Kidney (tissue), 14 donors: ENCODE data around the gene NAP1L4. TPM values are rescaled to one million over a fixed set of nuclear protein-coding genes. Genes with fewer than 3 reads are reported as not detected.
"Not testable (repeated sequence)": the region's sequence is repeated elsewhere in the genome, so short reads cannot be mapped to it uniquely, and the experiment has no call there.

ENCODE experiments used
- DNase-seq, 5 donors: peaks; one replicate each; pipeline ENCODE4 v3.0.0-alpha.2; 2013 to 2020
- FAIRE-seq: peaks from 2 replicates; lab custom pipeline; 2012; peaks lifted over from hg19 to GRCh38; lab: Jason Lieb, UNC
- H3K27ac ChIP-seq, 2 donors: one replicate each; pipeline ENCODE4 v1.7.0; 2013; ENCODE audit warnings: low read depth in 2 of 2, low read length in 2 of 2, inconsistent platforms in 1 of 2
- H3K27me3 ChIP-seq: one replicate; pipeline ENCODE4 v1.7.1; 2013; ENCODE audit warnings: low read length, inconsistent platforms; ENCODE audit not compliant: control insufficient read depth, insufficient read depth
- H3K36me3 ChIP-seq, 3 donors: one replicate each; pipeline versions ENCODE4 v1.7.0 to v1.7.1; 2013; ENCODE audit warnings: low read length in 3 of 3, control low read depth in 1 of 3, inconsistent platforms in 1 of 3; ENCODE audit not compliant: insufficient read depth in 3 of 3, control insufficient read depth in 2 of 3
- H3K4me1 ChIP-seq, 3 donors: one replicate each; pipeline versions ENCODE4 v1.7.0 to v1.7.1; 2013; ENCODE audit warnings: low read length in 3 of 3, inconsistent platforms in 1 of 3, low read depth in 1 of 3; ENCODE audit not compliant: control insufficient read depth in 2 of 3, insufficient read depth in 2 of 3
- H3K4me3 ChIP-seq, 3 donors: one replicate each; pipeline versions ENCODE4 v1.7.0 to v1.8.1; 2013; ENCODE audit warnings: low read length in 3 of 3, control low read depth in 1 of 3, inconsistent platforms in 1 of 3
- H3K9ac ChIP-seq, 3 donors: one replicate each; pipeline versions ENCODE4 v1.7.0 to v1.7.1; 2013; ENCODE audit warnings: low read length in 3 of 3, control low read depth in 1 of 3, inconsistent platforms in 1 of 3
- H3K9me3 ChIP-seq, 3 donors: one replicate each; pipeline versions ENCODE4 v1.7.0 to v1.7.1; 2013; ENCODE audit warnings: low read length in 3 of 3, control low read depth in 1 of 3, inconsistent platforms in 1 of 3; ENCODE audit not compliant: control insufficient read depth in 2 of 3, insufficient read depth in 1 of 3
- intact Hi-C: fragments of 100-400 bp; cut with DNase I; formaldehyde crosslinking; loops from one replicate; pipeline ENCODE4 v1.11.1; 2022
- polyA plus RNA-seq: library from polyadenylated mRNA; stranded (reverse); fragments of 350-450 nt; fragmentation: Illumina TruSeq; extraction: RNeasy Lipid Tissue Mini Kit (QIAGEN cat#74804); gene quantifications from one replicate; pipeline ENCODE4 v1.2.3, GENCODE V29; 2014; ENCODE audit warnings: low read depth, low replicate concordance; ENCODE audit not compliant: insufficient read depth
- total RNA-seq: library from RNA; stranded (reverse); fragmentation: NEBNext Ultra II Directional; extraction: Animal tissue kit (Norgen Biotek cat#: 25700); gene quantifications from one replicate; pipeline ENCODE4 v1.2.1, GENCODE V29; 2021
- TF ChIP-seq, protein P1 (sequence below): IDR thresholded peaks from 3 replicates; pipeline ENCODE4 v1.5.1; 2012; ENCODE audit warnings: mild to moderate bottlenecking, moderate library complexity, borderline replicate concordance; ENCODE audit not compliant: insufficient read depth; ENCODE audit errors: extremely low read depth
- donor health status: control.
- donor health status: control.
- donor health status: control.
- donor health status: control.
- donor health status: control.
- donor health status: DM: yes; HTN: yes; CAD: no.
- donor health status: Normal renal cell carcinoma (clear cell type).

NAP1L4 gene
- total and polyA plus RNA-seq, 2 donors from 2014 or later = 120 to 133 TPM

DNA sequence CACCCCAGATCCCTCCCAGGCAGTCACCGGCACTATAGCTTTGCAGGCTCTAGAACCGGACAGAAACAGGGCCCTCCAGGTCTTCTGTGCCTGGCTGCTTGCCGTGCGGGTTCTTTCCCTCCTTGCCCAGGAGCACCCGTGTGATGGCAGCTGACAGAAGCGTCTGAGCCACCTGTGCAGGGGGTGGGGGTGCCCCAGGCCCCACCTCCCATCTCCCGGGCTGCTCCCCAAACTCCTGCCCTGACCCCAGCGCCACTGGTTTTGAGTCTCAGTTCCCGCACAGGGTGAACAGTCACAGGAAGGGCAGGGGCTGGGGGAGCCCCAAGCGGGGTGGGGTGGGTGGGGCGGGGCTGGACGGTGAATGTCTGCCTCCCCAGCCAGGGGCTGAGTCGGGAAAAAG lies 49.7 kb downstream of the NAP1L4 start:
- no peak overlapping the region for H3K4me3 ChIP-seq
- intact Hi-C loops = no loop called here
- TF ChIP-seq, protein P1, sequence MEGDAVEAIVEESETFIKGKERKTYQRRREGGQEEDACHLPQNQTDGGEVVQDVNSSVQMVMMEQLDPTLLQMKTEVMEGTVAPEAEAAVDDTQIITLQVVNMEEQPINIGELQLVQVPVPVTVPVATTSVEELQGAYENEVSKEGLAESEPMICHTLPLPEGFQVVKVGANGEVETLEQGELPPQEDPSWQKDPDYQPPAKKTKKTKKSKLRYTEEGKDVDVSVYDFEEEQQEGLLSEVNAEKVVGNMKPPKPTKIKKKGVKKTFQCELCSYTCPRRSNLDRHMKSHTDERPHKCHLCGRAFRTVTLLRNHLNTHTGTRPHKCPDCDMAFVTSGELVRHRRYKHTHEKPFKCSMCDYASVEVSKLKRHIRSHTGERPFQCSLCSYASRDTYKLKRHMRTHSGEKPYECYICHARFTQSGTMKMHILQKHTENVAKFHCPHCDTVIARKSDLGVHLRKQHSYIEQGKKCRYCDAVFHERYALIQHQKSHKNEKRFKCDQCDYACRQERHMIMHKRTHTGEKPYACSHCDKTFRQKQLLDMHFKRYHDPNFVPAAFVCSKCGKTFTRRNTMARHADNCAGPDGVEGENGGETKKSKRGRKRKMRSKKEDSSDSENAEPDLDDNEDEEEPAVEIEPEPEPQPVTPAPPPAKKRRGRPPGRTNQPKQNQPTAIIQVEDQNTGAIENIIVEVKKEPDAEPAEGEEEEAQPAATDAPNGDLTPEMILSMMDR = no peak
- no peak overlapping the region for H3K9ac ChIP-seq
- peaks cover 3 to 7% (median 6%) of the 10 kb centered on the region in 3 donors for H3K9me3 ChIP-seq
- FAIRE-seq (no peak), DNase-seq (peak in 2 of 5 donors; percentile 40 to 68)
- H3K27ac ChIP-seq = no peak overlapping the region
- H3K27me3 ChIP-seq = no peaks in the 10 kb centered on the region
- peaks cover 0 to 29% (median 18%) of the 10 kb centered on the region in 3 donors for H3K4me1 ChIP-seq
- peaks cover 0 to 8% (median 0%) of the 10 kb centered on the region in 3 donors for H3K36me3 ChIP-seq

DNA sequence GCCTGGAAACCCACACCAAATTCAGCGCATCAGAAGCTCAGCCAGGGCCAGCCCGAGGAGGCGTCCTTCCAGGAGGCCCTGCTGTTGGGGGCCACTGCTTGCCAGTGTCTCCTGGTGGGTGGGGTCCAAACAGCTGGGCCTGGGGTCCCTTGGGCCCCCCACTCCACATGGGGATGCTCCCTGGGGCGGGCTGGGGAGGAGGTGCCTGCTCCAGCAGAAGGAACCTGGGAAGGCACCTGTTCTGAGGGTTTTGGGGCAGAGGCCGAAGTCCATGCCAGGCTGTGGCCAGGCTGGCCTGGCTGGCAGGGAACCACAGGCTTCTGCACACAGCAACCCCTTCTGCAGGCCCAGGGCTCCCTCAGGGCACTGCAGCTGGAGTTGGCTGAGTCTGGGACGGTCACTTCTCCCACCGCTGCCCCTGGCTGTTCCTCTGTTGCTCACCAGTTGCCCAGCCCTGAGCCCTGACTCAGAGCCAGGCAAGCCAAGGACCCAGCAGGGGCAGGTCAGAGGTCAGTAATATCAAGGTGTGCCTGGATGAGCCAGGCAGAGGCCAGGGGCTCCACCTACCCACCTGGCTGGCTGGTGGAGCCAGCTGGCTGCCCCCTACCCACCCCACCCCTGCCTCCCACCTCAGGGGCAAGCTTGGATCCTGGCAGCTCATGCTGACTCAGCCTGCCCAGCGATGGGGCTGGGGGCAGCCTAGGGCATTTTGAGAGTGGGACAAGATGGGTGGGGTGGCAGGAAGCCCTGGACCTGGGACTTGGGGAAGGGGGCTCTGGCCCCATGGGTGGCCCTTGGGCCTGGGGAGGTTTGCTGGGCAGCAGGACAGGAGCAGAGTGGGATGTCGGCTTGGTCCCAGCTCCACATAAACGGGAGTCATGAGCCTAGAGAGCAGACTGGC lies 51.0 kb downstream of the NAP1L4 start:
- H3K27ac ChIP-seq = peak overlapping the region; percentile 69 to 76
- DNase-seq (peak in 2 of 5 donors; percentile 64 to 85), FAIRE-seq (no peak)
- no peak overlapping the region for H3K9ac ChIP-seq
- TF ChIP-seq, protein P1 = no peak
- peaks cover 0 to 29% (median 18%) of the 10 kb centered on the region in 3 donors for H3K4me1 ChIP-seq
- H3K4me3 ChIP-seq = no peak overlapping the region
- H3K36me3 ChIP-seq = peaks cover 0 to 5% (median 0%) of the 10 kb centered on the region in 3 donors
- intact Hi-C loops = no loop called here
- no peaks in the 10 kb centered on the region for H3K27me3 ChIP-seq
- peaks cover 3 to 7% (median 7%) of the 10 kb centered on the region in 3 donors for H3K9me3 ChIP-seq

DNA sequence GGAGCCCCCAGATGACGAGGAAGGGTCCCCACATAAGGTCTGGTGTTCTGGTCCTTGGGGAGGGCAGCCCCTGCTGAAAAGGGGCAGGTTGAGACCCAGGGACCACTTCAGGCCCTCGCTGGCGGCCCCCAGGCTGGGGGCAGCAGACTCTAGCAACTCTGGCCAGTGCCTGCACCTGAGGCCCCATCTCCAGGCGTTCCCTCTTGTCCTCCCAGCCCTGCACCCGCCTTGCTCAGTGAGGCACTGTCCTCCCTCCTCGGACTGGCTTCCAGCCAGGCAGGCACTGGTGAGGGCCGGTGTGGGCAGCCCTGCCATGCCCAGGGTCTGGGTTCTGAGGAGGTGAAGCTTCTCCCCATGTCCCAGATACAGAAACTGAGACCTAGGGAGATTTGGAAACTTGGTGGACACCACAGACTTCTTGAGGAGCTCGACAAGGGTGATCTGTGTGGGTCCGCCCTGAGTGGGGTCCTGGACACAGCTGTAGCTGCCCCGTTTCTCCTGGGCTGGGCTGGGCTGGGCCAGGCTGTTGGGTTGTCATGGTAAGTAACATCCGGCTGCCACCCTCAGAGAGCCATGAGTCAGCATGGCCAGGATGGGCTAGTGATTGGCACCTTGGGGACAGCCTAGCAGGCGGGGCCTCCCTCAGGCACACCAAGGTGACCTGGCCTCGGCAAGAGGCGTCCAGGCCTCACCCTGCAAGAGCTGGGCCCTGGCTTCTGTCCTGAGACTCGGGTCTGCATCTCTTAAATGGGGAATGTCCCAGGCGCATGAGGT lies 51.8 kb downstream of the NAP1L4 start:
- peak in 2 of 5 donors; percentile 58 to 85 for DNase-seq
- Histone ChIP-seq H3K27me3 (no peaks in the 10 kb centered on the region), H3K9ac (peak overlapping the region in 1 of 3 donors; percentile 40), H3K27ac (peak overlapping the region; percentile 69 to 76), H3K4me1 (peaks cover 0 to 22% (median 11%) of the 10 kb centered on the region in 3 donors), H3K4me3 (no peak overlapping the region), H3K9me3 (peaks cover 3 to 7% (median 7%) of the 10 kb centered on the region in 3 donors), H3K36me3 (peaks cover 0 to 5% (median 0%) of the 10 kb centered on the region in 3 donors)
- FAIRE-seq = no peak
- TF ChIP-seq, protein P1 = no peak
- intact Hi-C loops = no loop called here

DNA sequence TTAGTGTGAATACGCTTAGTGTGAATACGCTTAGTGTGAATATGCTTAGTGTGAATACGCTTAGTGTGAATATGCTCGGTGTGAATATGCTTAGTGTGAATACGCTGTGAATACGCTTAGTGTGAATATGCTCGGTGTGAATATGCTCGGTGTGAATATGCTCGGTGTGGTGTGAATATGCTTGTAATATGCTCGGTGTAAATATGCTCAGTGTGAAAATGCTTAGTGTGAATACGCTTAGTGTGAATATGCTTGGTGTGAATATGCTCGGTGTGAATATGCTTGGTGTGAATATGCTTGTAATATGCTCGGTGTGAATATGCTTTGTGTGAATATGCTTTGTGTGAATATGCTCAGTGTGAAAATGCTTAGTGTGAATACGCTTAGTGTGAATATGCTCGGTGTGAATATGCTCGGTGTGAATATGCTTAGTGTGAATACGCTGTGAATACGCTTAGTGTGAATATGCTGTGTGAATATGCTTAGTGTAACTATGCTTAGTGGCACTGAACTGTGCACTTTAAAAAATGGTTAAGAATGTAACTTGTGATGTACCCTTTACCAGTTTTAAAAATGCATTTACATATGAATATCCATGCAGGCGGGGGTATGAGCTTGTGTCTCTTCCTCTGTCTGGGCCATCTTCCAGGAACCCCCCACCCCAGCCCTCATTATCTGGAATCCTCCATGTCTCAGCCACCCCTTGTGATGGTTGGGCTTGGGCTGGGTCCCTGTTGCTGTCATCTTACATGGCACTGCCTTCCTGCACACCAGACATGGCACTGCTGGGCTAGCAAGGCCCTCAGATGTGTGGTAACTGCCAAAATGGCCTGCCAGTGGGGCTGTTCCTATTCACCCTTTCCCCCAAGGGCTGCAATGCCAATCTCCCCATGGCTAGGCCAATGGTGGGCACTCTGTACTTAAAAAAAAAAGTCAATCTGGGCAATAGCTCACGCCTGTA lies 53.4 kb downstream of the NAP1L4 start:
- intact Hi-C loops, FAIRE-seq: not testable (repeated sequence)

More for the DNA sequence above, 53.4 kb downstream of the NAP1L4 start:
- not testable (repeated sequence) for DNase-seq, H3K4me3 ChIP-seq, H3K9ac ChIP-seq, H3K27ac ChIP-seq, H3K27me3 ChIP-seq, H3K36me3 ChIP-seq, H3K9me3 ChIP-seq
- H3K4me1 ChIP-seq = peaks cover 0 to 18% (median 11%) of the 10 kb centered on the region in 3 donors
